Smooth muscle cell of the brain vasculature (primary cell): ENCODE measurements around the gene RNF182.
"Not testable (repeated sequence)": the region's sequence is repeated elsewhere in the genome, so short reads cannot be mapped to it uniquely, and the experiment has no call there.

Source experiments
- DNase-seq: peaks from one replicate; pipeline ENCODE4 v3.0.0-alpha.2; 2012; ENCODE audit warnings: low read depth, low spot score

The RNF182 gene

DNA sequence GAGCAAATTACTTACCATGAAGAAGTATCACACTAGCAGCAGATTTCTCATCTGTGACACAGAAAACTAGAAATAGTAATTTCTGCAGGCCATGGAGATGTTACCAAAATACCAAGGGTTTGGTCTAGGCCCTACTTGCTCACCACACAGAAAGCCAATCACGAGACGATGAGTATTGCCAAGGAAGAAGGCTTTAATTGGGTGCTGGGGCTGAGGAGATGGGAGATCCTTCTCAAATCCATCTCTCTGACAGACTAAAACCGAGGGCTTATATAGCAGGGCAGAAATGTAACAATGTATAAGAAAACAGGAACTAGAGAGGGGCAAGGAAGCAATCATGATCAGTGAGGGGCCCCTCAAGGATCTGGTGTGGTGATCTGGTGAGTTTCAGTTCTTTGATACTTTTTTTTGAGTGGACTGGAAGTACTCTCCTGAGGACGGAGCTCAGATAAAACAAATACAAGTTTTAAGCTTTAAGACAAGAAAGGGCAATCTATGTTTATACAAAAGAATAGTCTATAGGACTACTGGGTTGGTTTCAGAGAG is 40.9 kb downstream of the RNF182 start:
- no peak for DNase-seq

DNA sequence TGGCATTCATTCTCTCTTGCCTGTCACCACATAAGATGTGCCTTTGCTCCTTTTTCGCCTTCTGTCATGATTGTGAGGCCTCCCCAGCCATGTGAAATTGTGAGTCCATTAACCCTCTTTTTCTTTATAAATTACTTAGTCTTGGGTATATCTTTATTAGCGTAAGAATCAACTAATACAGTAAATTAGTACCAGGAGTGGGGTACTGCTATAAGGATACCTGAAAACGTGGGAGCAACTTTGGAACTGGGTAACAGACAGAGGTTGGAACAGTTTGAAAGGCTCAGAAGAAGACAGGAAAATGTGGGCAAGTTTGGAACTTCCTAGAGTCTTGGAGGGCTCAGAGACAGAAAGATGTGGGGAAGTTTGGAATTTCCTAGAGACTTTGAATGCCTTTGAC is 46.6 kb downstream of the RNF182 start:
- no peak for DNase-seq

DNA sequence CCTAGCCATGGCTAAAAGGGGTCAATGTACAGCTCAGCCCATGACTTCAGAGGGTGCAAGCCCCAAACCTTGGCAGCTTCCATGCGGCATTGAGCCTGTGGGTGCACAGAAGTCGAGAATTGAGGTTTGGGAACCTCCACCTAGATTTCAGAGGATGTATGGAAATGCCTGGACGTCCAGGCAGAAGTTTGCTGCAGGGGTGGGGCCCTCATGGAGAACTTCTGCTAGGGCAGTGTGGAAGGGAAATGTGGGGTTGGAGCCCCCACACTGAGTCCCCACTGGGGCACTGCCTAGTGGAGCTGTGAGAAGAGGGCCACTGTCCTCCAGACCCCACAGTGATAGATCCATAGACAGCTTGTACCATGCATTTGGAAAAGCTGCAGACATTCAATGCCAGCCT is 47.9 kb downstream of the RNF182 start:
- not testable (repeated sequence) for DNase-seq

DNA sequence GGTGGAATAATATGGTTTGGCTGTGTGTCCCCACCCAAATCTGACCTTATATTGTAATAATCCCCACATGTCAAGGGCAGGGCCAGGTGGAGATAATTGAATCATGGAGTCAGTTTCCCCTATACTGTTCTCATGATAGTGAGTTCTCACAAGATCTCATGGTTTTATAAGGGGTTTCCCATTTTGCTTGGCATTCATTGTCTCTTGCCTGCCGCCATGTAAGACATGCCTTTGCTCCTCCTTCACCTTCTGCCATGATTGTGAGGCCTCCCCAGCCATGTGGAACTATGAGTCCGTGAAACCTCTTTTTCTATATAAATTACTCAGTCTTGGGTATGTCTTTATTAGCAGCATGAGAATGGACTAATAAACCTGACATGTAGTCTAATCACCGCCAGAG is 48.7 kb downstream of the RNF182 start:
- not testable (repeated sequence) for DNase-seq

DNA sequence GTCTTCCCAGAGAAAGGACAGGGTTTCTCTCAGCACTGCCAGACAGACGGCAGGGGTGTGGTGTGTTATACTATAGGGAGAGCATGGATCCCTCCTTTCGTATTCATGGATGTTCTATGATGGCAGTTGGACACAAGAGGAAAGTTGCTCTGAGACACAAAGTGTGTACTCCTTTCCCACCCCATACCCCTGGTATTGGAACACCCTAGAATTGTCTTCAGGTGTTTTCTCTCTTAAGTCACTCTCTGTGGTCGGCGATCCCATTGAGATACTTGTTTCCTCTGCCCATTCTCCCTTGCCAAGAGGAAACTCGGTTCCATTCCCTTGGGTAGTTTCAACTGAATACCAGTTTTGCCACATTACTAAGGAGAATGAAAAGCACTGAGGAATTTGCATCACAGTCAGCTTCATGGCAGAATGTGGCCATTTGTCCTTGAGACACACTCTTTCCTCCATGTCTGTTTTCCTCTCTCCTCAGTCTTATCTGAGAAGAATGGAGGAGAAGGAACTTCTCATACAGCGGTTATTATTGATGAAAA is 53.4 kb downstream of the RNF182 start:
- no peak for DNase-seq

DNA sequence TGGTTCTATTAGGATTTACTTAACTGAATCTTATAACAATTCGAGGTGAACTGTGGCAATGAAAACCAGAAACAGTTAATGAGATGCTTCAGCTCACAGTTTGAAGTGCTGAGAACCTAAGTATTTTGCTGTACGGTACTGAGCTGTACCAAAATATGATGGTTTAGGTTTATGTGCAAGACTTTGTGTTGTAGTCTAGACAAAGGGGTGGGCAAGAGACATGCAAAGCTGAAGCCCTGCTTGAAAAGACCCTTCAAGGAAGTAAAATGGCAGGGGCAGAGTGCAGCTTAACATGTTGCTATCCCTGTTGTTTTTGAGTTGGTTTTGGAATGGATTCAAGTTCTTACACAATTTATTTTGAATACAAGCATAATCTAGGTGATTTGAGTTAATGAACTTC is 54.0 kb downstream of the RNF182 start:
- no peak for DNase-seq

DNA sequence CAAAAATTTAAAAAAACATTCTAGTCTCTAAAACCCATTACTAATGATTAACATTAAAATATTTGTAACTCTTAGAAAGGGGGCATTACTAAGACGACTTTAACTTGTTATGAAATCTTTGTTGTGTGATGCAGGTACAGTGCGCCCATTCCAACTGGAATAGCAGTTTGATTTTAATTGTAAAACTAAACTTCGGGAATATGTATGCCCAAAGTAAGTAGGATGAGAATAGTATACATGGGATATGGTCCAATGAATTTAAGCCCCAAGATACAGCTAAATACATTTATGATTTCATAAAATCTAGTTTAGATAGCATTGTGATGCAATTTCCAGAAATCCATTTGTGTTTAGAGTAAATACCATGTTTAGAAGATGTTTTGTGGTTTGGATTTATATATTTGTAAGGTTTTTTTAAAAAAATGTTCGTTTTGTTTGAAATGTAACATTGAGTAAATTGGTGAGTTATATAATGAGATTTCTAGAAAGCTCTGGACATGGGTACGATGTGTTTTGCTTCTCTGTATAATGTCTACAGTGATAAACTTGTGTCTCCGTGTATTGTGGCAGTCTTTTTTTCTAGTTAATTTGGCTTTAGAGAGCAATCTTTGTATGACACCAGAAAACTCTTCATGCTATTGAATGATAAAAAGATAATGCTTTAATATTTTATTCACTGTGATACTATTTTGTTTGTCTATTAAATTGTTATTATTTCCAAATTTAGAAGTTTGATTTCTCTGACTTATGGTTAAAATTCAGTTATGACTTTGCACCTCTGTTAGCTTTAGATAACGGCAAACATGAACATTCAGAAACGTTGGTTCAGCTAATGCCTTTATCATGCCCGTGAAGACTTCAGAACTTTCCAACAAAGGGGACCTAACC is 54.8 kb downstream of the RNF182 start:
- no peak for DNase-seq

DNA sequence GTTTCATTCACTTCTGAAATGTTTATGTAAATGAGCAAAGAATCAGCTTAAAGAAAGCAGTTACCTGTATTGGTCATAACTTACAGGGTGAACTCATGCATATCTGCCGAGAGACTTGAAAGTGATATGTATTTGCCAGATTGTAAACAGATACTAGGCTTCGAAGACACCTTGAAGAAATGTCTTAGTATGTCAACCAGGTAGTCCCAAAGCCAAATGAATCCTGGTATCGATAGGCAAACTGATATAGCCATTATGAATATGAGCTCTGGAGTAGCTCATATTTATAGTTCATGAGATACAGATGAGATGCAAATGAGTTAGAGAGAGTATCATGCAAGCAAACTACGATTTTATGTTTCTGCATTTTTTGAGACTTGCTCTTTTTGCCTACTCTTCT is 55.8 kb downstream of the RNF182 start:
- DNase-seq: no peak

DNA sequence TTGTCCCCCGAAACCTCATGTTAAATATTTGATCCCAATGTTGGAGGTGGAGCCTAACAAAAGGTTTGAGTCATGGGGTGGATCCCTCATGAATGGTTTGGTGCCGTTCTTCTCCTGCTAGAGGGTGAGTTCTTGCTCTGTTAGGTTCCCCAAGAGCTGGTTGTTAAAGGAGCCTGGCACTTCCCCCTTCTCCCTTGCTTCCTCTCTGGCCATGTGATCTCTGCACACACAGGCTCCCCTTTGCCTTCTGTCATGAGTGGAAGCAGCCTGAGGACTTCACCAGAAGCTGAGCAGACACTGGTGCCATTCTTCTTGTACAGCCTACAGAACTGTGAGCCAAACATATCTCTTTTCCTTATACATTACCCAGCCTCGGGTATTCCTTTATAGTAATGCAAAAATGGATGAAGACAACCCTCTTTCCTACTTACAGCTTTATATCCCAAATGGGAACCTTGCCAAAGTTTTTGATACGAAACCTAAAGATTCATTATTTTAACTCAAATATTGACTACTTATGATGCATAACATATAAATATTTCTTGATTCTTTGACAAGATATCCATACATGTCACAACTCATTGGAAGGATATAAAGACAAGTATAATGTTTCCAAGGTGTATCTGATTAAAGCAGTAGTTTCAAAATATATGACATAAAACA is 61.0 kb downstream of the RNF182 start:
- DNase-seq: no peak

DNA sequence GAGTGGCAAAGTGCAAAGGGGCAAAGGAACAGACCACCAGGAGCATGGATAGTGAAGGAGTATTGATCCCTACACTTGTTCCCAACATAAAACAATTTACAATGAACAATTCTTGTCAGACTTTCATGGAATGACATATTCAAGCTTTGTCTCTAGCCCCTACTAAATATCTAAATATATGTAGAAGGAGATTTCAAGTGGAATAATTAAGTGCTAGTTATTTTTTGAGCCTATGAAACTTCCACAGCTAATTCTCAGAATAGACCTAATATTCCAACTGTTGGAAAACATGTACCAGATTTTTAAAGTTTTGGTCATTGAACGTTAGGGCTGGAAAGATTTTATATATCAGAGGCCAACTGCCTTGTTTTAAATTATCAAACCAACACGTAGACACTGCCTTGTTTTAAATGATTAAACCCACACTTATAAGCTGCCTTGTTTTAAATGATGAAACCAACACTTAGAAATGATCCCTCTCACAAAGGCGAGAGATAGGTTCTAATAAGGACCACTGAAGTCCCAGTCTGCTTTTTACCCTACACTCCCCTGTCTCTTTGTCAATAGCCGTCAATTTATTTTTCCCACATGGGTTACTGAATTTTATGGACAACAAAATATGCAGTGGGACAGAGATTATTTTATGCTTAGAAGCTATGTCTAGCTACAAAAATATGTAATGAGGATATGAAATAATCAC is 62.1 kb downstream of the RNF182 start:
- DNase-seq: no peak

DNA sequence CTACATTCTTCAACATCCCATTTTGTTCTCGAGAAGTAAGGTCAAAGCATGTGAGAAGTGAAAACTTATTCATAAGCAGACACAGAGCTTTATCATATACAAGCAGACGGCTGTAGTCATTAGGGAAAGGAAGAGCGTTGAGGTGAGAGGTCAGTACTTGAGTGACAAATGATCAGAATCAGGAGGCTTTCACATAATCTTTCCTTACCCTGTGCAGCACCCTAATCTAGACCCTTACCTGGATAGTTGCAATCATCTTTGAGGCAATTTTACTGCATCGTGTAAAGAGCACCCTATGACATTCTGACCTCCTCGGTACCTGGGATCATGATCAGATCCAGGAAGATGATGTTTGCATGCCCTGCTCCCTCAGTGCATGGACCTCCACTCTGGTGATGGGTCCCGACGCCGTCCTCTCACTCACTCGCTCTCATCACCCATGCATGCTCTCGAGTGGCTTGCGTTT is 62.7 kb downstream of the RNF182 start:
- no peak for DNase-seq

DNA sequence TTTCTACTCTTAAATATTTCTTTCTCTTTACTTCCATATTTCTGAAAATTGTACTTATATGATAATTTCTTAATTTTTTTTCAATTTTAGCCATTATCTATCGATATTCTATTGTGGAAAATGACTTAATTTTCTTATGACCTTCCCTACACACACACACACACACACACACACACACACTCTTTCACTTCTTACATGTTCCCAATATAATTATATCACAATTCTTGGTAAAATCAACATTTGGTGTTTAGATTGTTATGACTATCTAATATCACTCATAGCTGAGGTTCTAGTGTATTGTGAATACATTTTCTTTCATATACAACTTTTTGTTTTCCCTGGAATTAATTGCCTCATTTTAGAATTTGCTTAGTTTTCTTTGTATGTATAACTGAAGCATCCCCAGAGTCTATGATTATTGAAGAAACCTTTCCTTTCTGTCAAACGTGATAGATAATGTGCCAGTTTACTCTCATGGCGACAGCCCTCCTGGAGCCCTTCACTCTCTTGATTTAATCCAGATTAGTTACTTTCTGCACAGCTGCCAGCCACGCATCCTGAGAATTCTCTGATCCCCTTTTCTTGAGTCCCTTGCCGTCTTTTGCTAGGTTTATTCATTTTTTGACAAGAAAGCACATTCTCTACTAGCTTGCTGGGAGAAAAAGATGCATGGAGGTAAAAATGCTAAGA is 63.4 kb downstream of the RNF182 start:
- DNase-seq: no peak

DNA sequence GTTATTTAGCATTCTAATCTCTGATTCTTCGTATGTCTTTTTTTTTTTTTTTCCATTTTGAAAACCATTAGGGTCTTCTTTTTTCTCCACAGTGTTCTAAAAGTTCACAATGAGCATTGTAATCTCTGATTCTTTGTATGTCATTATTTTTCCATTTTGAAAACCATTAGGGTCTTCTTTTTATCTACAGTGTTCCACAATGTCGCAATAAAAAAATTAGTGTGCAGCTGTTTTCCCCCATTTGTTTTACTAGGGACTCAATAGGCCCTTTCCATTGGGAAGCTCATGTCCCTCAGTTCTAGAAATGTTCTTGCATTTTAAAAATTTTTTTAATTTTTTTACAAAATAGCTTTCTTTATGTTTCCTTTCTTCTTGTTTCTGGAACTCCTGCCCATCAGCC is 64.2 kb downstream of the RNF182 start:
- no peak for DNase-seq

DNA sequence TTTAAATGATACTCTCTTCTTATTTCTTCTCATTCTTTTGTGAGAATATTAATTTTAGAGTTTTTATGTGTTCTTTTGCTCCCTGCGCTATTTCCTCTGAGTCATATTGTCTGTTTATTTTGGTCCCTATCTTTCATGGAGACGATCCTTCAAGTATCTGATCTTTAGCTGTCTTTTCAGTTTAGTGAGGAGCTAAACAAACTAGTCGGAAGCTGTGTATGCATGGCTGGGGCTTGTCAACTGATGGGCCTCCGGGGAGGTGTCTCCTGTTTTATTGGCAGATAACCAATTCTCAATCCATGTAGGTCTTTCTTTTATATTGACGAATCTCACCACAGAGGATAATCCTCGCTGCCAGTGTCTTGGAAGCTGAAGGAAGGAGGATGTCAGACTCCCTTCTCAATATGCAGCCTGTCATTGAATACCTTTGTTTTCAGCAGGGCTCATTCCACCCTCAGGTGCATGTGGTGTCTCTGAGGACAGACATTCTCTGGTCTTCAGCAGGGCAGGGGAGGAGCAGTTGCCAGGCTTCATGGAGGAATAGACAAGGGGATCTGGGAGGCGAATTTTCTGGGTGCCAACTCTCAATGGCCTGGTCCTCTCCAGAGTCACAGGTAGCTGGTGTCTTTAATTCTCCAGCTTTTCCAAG is 64.9 kb downstream of the RNF182 start:
- DNase-seq: no peak

DNA sequence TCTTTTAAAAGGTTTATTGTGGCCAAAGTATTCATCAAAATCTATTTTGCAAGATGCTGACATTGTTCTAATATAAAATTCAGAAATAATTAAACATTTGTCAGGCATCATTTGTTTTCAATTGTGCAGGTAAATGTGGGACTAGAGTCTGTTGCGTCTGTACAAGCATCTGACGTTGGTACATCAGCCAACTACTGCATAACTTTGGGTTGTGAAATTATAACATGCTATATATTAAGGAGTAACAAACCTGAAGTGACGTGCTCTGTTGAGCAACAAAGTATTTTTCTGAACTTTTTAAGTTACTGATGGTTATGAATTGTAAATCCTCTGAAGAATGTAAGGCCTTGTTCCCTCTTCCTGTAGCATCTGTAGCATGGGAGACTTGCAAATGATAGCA is 66.0 kb downstream of the RNF182 start:
- no peak for DNase-seq

DNA sequence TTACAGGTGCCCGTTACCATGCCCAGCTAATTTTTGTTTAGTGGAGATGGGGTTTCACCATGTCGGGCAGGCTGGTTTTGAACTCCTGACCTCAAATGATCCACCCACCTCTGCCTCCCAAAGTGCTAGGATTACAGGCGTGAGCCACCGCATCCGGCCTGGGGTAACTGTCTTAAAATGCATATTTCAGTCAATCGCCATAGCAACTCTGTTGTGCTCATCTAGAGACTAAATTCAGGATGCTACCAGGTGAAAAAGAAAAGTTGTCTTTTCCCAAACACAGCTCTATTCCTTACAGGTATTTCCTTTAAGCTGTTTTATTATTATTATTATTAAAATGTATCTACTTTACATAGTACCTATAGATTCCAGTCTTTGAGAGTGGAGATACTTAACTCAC is 66.6 kb downstream of the RNF182 start:
- DNase-seq: no peak

DNA sequence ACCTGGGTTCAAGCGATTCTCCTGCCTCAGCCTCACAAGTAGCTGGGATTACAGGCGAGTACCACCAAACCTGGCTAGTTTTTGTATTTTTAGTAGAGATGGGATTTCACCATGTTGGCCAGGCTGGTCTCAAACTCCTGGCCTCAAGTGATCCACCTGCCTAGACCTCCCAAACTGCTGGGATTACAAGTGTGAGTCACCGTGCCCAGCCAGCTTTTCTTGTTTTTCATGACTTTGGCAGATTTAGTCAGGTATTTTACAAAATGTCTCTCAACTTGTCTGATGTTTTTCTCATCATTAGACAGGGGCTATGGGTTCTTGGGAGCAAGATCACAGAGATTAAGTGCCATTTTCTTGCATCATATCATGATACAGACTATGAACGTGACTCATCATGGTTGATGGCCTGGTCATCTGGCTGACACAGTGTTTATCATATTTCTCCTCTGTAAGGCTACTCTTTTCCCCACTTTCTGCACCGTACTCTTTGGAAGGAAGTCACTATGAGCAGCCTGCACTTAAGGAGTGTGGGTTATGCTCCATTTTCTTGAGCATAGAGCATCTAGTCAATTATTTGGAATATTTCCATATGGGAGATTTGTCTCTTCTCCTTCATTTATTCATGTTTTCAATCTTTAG is 67.8 kb downstream of the RNF182 start:
- no peak for DNase-seq

DNA sequence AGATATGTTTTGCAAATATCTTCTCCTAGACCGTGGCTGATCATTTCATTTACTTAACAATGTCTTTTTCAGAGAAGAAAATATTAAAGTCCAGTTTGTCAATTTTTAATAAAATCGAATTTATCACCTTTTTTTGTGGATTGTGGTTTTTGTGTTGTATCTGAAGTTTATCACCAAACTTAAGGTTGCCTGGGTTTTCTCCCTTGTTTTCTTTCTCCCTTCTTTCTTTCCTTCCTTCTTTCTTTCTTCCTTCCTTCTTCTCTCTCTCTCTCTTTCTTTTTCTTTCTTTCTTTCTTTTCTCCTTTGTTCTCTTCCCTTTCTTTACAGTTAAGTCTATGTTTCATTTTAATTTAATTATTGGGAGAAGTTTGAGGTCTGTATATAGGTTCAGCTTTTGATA is 68.7 kb downstream of the RNF182 start:
- no peak for DNase-seq

DNA sequence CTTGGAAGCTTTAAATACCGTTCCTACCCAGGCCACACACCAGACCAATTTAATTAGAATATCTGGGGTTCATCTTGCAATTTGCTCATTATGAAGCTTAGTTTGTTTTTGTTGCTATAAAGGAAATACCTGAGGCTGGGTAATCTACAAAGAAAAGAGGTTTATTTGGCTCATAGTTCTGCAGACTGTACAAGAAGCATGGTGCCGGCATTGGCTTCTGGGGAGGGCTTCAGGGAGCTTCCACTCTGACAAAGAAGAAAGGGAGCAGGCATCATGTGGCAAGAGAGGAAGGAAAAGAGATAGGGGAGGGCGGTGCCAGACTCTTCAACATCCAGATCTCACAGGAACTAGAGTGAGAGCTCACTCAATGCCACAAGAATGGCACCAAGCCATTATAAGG is 73.6 kb downstream of the RNF182 start:
- no peak for DNase-seq

DNA sequence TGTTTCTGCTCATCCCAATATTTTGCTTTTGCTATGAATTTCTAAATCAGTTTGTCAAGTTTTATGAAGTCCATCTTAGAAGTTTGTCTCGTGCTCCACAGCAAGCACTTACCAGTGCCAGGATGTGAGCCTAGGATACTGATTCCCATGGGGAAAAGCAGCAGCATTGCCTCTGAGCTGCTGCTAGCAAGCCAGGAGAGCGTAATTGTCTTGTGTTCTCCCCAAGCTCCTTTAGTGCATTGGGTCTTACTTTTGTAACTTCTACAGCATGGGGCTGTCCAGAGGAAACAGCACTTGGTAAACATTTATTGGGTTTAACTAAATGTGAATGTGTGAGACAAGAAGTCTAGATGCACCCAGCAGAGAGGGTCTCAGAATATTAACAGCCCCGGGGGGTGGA is 76.1 kb downstream of the RNF182 start:
- DNase-seq: no peak
